HG03064 (cell line): ENCODE measurements around the gene DISP2.

Experiments used
- ATAC-seq: cut with Tn5 transposase; IDR thresholded peaks from one replicate; pipeline ENCODE4 v1.9.1; 2021; ENCODE audit warnings: low read depth; ENCODE audit not compliant: unreplicated experiment

The DISP2 gene

DNA sequence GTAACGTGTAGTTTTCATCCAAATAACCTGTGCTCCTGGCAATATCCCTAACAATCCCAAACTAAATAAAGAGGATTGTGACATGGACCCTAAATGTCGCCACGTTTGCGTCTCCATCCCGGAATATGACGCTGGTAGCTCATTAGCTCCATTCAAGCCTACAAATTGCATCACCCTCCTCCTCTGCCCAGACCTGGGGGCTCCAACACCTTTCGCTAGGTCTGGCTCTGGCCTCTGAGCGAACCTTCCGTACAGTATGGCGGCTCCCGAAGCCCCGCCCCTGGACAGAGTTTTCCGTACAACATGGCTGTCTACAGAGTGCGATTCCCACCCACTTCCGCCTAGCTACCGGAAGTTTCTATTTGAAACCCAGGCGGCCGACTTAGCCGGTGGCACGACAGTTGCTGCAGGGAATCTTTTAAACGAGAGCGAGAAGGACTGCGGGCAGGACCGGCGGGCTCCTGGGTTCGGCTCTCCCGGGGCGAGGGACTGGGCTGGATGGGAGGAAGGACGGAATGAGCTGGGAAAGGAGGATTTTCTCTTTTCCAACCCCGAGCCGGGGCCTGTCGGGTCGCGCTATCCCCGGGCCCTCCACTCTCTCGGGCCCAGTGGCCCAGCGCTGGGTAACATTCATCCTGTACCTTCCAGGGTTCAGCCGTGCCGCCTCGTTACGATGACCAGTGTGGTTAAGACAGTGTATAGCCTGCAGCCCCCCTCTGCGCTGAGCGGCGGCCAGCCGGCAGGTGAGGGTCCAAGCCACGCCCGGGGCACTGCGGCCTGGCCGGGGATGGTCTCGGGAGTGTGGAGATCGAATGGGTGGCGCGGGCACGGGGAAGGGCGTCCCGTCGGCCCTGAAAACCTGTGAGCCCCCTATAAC is 24.8 kb downstream of the DISP2 start, which contains the start of gene KNSTRN:
Gene KNSTRN, plus strand, starts transcription at position 142 of the 877 bp plus-strand sequence. Its CDS starts 115 bp downstream, at position 257.
- ATAC-seq: peak; percentile 93

DNA sequence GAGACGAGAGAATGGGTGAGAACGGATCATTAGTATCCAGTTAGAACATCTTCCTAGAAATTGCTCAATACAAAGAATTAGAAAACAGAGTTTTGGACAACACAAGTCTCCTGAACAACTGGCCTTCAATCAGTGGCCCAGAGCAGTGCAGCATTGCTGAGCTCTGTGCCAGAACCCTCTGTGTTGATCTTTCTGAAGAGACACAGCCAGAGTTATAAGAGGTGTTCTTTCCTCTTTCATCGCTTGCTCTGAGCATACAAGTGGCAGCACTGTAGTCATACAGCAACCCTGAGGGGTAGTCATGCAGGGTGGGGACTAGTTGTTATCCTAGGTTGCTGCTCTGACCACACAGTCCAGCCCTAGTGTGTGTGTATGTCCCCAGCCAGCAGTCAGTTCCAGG is 28.5 kb downstream of the DISP2 start:
- no peak for ATAC-seq

DNA sequence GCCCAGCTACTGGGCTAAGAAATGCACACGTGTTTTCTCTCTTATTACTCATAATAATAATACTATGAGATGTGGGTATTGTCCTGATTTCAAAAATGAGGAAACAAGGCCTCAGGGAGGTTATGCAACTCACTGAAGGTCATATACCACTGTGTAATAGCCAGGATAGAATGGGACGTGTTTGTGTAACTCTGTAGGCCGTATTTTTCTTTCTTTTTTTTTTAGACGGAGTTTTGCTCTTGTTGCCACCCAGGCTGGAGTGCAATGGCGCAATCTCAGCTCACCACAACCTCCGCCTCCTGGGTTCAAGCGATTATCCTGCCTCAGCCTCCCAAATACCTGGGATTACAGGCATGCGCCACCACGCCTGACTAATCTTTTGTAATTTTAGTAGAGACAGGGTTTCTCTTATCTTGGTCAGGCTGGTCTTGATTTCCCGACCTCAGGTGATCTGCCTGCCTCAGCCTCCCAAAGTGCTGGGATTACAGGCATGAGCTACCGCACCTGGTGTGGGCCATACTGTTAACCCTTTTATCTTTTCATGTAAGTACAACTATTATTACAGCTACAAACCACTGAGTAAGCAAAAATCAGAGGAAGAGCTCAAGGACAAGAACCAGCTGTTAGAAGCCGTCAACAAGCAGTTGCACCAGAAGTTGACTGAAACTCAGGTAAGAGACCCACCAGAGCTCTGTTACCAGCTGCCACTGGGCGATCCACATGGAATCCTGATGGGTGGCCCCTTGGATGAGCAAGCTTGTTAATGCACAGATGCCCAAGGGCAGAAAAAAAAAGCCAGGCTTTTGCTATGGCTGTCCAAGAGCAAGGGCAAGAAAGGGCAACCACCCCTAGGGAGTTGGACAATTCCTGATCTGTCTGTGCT is 31.2 kb downstream of the DISP2 start:
- no peak for ATAC-seq

DNA sequence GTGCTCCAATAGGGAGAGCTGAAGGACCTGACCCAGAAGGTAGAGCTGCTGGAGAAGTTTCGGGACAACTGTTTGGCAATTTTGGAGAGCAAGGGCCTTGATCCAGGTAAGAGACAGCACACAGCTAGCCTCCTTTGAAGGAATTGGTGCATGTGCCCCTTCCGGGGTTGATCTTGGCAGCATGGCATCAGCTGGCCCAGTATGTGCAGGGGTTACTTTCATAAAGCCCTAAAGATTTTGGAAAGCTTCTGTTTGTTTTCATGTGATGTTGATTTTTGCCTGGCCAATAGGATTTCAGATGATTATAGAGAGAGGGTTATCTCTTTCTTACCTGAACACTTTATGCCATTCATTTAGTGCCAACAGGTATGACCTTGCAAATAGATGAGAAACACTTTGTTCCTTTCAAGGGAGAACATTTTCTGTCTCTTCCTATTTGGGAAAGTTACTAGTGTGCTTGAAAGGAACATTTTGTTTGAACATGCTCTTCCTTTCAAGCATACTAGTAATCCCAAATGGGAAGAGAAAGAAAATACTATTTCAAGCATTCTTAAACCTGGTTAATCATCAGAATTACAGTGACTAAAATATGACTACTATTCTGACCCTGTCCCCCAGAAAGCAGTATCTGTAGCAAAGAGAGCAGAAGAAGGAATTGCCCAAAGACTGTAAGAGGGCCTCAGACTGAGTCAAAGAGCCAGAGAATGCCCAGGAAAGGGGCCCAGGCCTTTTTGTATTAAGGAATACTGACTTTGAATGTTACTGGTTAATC is 32.0 kb downstream of the DISP2 start:
- no peak for ATAC-seq

DNA sequence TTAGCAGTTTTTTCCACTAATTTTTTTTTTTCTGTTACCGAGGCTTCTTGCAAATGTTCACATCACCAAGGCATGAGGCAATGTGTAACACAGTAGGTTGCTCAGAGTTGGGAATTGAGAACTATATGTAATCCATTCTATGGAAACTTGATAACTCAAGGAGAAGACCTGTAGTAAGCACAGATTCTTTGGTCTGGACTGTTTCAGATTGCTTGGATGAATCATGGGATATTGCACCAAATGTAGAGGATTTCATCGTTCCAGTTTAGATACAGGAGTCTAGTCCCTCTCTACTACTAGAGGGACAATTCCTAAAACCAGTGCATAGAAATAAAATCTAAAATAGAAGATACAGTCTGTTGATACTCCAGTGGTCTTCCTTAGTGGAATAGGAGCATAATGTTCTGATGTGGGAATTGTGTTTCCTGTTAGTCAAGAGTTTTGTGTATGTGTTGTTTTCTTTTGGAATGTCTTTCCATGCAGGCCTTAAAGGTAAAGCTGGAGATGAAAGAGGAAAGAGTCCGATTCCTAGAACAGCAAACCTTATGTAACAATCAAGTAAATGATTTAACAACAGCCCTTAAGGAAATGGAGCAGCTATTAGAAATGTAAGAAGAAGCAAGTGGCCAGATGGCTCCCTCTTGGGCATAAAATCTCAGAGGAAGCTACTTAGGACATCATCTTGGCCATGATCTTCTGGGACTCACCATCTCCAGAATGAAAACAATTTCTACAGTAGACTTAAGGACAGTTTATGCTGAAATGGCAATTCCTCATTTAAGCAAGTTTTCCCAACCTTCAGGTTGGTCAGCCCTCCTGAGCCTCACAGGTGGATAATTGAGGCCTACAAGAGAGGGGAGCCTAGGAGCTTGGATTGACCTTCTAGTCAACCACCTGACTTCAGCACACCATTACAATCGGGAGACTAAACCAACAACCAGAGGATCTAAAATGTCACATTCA is 35.2 kb downstream of the DISP2 start:
- ATAC-seq: no peak

DNA sequence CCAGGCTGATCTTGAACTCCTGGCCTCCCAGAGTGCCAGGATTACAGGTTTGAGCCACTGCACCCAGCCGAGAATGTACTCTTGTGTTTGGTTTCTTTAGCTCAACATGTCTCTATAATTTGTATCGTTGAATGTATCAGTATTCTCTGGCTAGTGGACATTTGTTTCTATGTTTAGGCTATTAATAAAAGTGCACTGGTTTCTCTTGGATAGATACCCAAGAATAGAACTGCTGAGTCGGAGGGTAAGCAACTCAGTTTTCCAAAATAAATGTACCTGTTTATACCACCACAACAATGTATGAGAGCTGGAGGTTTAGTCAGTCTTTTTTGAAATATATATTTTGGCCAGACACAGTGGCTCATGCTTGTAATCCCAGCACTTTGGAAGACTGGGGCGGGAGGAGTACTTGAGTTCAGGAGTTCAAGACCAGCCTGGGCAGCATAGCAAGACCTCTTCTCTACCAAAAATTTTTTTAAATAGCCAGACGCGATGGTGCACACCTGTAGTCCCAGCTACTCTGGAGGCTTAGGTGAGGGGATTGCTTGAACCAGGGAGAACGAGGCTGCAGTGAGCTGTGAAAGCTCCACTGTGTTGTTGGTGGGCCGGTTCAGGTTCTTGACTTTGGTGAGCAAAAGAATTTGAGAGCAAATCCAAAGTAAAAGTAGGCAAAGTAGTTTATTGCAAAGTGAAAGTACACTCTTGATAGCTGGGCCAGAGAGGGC is 39.8 kb downstream of the DISP2 start:
- no peak for ATAC-seq

DNA sequence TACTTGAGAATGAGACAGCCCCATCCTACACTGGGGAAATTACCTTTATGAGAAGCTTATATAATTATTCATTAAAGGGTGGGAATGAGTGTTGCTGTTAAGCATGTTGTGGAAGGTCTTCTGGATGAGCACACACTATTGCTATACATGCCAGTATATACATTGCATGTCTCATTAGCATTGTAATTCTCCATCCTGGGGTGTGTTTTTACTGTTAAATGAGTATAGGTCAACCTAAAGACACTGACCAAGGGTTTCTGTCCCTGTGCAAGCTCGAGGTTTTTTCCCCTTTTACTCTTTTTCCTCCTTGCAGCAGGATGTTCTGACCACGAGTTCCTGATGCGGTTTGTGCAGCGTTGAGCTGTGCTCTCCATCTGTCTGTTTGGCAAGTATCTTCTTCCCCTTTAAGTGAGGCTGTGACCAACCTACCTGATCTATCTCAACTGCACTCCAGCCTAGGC is 40.4 kb downstream of the DISP2 start:
- ATAC-seq: peak; percentile 71

DNA sequence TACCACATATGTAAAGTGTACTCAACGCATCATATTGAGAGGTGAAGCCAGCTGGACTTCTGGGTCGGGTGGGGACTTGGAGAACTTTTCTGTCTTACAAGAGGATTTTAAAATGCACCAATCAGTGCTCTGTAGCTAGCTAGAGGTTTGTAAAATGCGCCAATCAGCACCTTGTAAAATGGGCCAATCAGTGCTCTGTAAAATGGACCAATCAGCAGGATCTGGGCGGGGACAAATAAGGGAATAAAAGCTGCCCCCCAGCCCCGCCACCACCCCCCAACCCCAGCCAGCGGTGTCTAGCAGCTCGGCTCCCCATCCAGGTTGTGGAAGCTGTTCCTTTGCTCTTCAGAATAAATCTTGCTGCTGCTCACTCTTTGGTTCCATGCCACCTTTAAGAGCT is 41.4 kb downstream of the DISP2 start:
- no peak for ATAC-seq

DNA sequence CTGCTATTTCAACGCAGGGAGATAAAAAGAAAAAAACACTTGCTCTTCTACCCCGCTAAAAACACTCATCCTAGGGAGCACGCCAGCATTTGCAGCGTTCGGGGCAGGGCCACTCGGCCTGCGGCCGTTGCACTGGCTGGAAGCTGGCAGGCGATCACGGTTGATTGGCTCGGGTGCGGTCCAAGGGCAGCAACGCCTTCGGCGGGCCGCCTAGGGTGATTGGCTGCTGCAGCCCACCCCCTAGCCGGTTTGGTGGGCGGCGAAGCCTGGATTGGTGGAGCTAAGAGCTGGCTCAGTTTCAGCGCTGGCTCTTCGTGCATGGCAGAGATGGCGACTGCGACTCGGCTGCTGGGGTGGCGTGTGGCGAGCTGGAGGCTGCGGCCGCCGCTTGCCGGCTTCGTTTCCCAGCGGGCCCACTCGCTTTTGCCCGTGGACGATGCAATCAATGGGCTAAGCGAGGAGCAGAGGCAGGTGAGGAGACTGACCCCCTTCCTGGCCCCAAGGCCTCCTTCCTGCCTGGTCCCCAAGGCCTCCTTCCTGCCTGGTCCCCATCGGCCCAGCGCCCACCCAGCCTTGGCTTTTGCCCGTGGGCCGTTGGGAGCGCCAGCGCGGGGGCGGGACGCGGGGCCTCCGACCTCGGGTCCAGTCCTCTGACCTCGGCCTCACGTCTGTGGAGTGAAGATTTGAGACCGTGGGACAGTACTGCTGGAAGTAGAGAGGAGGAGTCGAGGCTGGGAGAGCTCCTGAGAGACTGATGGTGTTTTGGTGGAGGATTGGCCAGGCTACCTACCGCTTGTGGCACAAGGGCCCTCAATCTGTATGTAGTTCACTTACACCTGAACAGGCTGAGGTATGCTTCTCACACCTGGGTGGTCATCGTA is 47.7 kb downstream of the DISP2 start, which contains the start of gene IVD:
Gene IVD, plus strand, starts transcription at position 295 of the 881 bp plus-strand sequence. Its CDS starts 33 bp downstream, at position 328.
- ATAC-seq: peak; percentile 81

DNA sequence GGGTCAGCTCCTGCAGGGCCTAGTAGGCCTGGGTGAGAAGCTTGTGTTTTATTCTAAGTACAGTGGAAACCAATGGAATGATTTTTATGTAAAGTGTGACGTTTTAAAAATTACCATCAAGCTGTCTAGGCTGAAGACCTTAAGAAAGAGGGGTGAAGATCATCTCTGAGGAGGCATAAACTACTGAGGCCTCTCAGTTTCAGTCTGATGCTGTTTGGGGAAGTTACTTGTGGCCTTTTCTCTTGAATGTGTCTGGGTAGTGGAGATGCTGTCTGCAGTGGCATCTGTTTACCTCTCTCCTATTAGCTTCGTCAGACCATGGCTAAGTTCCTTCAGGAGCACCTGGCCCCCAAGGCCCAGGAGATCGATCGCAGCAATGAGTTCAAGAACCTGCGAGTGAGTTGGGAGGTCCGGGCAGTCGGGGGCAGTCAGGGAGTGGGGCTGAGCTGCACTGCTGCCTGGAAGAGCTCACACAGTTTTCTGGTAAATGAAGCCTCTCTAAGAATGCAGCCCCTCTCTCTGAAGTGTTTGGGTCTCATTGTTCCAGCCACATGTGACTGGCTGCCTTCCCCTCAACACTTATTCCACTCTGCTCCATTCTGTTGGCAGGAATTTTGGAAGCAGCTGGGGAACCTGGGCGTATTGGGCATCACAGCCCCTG is 49.4 kb downstream of the DISP2 start:
- no peak for ATAC-seq

DNA sequence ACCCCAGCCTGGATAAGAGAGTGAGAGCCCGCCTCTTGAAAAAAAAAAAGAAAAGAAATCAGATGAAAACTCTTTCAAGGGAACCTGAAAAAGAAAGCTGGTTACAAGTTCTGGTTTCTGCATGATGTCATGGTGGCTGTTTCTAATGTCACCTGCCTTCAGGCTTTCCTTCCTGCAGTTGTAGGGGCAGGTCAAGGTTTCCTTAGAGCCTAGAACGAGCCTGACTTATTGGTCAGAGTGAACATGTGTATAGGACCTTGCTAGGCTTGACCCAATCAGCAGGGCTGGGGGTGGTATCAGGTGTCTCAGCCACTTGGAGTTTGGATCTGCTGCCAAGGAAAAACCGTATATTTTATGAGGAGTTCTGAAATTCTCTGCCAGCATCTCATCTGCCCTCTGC is 51.3 kb downstream of the DISP2 start:
- no peak for ATAC-seq

DNA sequence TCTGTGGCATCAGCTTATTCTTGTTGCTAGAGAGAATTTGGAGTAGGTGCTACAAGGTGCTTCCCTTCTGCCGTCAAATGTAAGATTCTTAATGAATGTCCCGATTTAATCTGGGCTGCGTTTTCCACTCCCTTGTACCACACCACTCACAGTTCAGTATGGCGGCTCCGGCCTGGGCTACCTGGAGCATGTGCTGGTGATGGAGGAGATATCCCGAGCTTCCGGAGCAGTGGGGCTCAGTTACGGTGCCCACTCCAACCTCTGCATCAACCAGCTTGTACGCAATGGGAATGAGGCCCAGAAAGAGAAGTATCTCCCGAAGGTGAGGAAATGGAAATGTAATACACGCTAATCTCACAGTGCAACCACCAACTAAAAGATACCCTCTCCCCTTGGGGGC is 52.5 kb downstream of the DISP2 start:
- ATAC-seq: no peak

DNA sequence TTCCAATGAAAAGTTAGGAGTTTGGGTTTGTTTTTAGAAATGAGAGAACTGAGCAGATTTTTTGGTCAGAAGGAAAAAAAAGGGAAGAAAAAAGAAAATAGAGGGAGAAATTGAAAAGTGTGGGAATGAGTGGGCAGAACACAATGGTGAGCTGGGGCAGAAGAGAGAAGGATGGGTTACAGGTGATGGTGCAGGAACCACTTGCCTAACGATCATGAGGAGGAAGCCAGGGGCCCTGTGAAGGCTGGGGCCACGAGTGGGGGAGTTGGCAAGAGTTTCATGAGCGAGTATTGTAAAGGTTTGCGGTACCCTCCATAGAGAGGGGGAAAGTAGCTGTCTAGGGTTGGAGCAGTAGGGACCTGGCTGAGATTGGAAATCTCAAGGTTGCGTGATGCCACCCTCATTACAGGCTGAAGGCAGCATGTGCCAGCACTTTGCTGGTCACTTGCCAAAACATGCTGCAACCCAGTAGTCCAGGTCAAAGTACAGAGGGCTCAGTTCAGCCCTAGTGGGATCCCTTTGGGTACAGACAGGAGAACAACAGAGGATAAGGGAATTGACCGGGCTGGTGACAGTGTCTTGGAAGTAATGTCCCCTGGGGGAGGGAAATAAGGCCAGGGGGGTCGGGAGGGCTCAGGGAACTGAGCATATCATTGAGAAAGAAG is 54.2 kb downstream of the DISP2 start:
- no peak for ATAC-seq

DNA sequence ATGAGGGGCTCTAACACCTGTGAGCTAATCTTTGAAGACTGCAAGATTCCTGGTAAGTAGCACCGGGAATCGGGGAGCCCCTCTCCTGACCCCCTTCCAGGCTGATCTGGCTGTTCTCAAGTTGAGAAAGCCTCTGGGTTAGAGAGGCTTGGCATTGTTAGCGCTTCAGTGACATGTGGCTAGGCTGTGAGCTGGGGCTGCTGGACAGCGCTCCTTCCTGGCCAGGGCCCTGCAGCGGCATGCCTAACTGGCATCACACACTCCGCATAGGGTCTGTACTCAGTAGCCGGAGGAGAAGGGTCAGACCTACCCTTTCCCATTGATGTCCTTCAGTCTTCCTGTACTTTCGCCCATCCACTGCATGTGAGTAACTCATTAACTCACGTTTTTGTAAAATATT is 55.0 kb downstream of the DISP2 start:
- no peak for ATAC-seq

DNA sequence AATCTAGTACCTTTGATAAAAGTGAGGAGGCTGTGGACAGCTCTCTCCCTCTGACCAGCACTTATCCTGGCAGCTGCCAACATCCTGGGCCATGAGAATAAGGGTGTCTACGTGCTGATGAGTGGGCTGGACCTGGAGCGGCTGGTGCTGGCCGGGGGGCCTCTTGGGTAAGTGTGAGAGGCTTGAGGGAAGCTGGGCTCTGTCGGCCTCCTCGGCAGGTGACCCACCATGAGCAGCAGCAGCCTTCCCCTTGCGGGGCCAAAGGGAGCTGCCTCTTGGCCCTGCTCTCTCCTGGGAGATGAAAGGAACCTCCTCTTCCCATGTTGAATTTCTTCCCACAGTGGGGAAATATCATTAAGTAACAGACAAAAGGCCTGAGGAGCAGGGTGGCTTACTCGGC is 56.8 kb downstream of the DISP2 start:
- ATAC-seq: no peak

DNA sequence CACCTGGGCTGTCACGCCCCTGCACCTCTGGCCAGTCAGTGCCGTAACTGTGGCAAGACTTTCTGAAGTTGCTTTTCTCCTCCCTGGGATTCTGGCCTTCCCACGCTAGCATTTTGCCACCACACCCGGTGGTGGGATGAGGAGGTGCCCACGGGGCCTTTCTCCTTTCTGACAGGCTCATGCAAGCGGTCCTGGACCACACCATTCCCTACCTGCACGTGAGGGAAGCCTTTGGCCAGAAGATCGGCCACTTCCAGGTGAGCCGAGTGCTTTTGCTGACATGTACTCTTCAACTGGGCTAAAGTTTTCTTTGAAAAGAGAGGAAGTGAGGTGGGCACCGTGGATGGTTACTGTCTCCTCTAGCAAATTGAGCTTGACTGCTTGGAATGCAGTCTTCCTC is 57.2 kb downstream of the DISP2 start:
- no peak for ATAC-seq

DNA sequence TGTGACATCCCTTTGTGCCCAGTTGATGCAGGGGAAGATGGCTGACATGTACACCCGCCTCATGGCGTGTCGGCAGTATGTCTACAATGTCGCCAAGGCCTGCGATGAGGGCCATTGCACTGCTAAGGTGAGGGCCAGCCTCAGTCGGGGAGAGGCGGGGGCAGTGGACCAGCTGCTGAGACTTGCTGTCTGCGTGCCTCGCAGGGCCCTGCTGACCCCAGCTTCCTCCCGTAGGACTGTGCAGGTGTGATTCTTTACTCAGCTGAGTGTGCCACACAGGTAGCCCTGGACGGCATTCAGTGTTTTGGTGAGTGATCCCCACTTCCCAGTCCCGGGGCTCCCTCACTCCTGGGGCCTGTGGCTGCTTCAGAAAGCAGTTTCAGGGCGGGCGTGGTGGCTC is 58.0 kb downstream of the DISP2 start:
- no peak for ATAC-seq
